Panc1 (cell line): ENCODE results near the gene CDC37L1.

ENCODE experiments used
- CTCF ChIP-seq: fragments of 450-650 bp; IDR thresholded peaks from 2 replicates; pipeline ENCODE4 v1.5.1; 2017; ENCODE audit warnings: mild to moderate bottlenecking
- POLR2AphosphoS5 ChIP-seq: IDR thresholded peaks from 2 replicates; pipeline ENCODE4 v1.6.1; 2012; ENCODE audit warnings: mild to moderate bottlenecking, low read depth, low read length, moderate library complexity
- REST ChIP-seq, 2 experiments: IDR thresholded peaks; 2 replicates each; pipeline ENCODE4 v1.6.1; 2011 to 2012; ENCODE audit warnings: low read depth in 2 of 2, control low read depth in 1 of 2, low read length in 1 of 2, mild to moderate bottlenecking in 1 of 2, moderate library complexity in 1 of 2; ENCODE audit not compliant: insufficient read depth in 1 of 2
- SIN3A ChIP-seq: IDR thresholded peaks from 2 replicates; pipeline ENCODE4 v1.6.1; 2012; ENCODE audit warnings: low read depth, mild to moderate bottlenecking, low read length, moderate library complexity, borderline replicate concordance; ENCODE audit not compliant: insufficient read depth
- TCF7L2 ChIP-seq: IDR thresholded peaks from 2 replicates; pipeline ENCODE4 v1.6.1; 2011; ENCODE audit warnings: mild to moderate bottlenecking, low read depth, low read length, inconsistent platforms

- TF ChIP-seq CTCF: no peak
- TF ChIP-seq SIN3A: no peak
- no peak for TF ChIP-seq REST (IDR thresholded peaks at IDR 0.05; ENCODE audit: insufficient read depth in 1 of 2, low read depth in 2 of 2, low read length in 1 of 2)
- TF ChIP-seq POLR2AphosphoS5: no peak
- TF ChIP-seq TCF7L2: no peak
Measured at GRCh38 chr9:4716163-4716562, 36.8 kb downstream of the CDC37L1 start.
